ES-I3 (cell line): ENCODE results near the gene SHE.

Experiments used
- H3K36me3 ChIP-seq: 2 replicates; pipeline ENCODE4 v1.6.1; 2013; ENCODE audit warnings: mild to moderate bottlenecking, low read length, control low read depth, moderate library complexity; ENCODE audit not compliant: insufficient read depth
- H3K4me1 ChIP-seq: 2 replicates; pipeline ENCODE4 v1.6.1; 2013; ENCODE audit warnings: mild to moderate bottlenecking, control low read depth, low read length; ENCODE audit not compliant: insufficient read depth
- H3K9ac ChIP-seq: 2 replicates; pipeline ENCODE4 v1.6.1; 2013; ENCODE audit warnings: low read depth, mild to moderate bottlenecking, low read length, moderate library complexity
- H3K9me3 ChIP-seq: 2 replicates; pipeline ENCODE4 v1.6.1; 2013; ENCODE audit warnings: mild to moderate bottlenecking, low read length, moderate library complexity; ENCODE audit not compliant: control insufficient read depth, insufficient read depth

SHE gene

DNA sequence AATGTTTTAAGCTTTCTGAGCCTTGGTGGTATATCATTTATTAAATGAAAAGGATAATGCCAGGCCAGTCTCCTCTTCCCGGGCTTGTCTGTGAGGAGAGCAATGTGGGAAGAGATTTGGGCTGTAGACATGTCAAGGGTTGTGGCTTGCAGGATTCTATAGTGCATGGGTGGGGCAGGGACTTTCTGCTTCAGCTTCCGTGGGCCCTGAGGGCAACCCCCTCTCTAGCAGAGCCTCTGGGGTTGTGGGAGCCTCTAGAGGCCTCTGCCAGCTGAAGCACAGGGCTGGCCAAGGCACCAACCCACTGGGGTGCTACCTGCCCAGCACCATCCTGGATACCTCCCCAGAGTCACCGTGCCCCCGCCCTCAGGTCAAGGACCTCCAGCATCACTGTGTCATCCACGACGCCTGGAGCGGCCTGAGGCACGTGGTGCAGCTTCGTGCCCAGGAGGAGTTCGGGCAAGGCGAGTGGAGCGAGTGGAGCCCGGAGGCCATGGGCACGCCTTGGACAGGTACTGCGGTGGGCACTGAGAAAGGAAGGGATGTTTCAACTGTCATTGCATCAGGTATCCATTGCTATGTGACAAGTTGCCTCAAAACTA lies 66.5 kb downstream of the SHE start:
- Histone ChIP-seq H3K9me3 (no peaks in the 10 kb centered on the region), H3K36me3 (no peaks in the 10 kb centered on the region), H3K9ac (no peak overlapping the region), H3K4me1 (peaks cover 23% of the 10 kb centered on the region)

DNA sequence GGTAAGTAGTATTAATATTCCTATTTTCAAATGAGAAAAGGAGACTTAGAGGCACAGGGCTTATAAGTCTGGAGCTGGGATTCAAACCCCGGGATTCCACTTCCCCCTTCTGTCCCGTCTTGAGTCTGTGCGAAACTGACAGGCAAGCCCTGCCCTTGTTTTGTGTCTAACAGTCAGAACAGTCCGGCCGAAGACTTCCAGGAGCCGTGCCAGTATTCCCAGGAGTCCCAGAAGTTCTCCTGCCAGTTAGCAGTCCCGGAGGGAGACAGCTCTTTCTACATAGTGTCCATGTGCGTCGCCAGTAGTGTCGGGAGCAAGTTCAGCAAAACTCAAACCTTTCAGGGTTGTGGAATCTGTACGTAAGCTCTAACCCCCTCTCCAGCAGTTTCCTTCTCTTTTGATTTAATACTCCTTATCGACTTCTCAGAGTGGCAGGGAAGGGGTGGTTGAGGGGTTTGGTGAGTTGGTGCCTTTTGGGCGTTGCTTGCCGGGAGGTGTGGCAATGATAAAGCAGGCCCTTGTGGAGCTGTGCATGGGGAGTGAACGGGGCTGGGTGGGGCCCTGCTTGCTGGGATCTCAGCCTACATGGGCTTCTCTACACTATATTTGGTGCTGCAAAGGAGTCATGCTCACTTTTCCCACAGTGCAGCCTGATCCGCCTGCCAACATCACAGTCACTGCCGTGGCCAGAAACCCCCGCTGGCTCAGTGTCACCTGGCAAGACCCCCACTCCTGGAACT lies 67.7 kb downstream of the SHE start:
- H3K9me3 ChIP-seq, result no peaks in the 10 kb centered on the region
- H3K4me1 ChIP-seq, result peaks cover 35% of the 10 kb centered on the region
- no peak overlapping the region for H3K9ac ChIP-seq
- no peaks in the 10 kb centered on the region for H3K36me3 ChIP-seq

DNA sequence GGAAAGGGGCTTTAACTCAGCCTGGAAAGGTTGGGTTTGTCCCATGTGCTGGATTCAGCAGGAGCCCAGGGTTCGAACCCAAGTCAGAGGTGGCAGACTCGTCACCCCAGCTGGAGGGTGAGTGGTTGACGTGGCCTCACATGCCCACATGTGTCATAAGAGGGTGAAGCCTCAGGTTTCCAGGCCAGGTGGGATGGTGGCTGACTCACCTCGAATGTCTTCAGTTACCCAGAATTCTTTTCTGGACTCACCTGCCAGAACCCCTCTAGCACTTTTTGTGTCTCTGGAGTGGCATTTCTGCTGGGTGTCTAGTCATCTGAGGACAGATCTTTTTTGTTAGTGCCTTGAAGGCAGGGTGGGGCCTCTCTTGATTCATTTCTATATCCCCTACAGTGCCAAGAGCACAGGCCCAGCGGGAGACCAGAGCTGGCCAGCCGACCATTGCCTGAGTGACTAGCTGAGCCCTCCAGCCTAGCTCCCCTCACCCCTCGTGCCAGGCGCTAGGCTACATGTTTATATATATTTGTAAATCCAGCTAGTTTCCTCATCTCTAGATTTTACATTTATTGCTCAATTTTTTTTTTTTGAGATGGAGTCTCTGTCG lies 68.9 kb downstream of the SHE start:
- H3K4me1 ChIP-seq, result peaks cover 37% of the 10 kb centered on the region
- no peak overlapping the region for H3K9ac ChIP-seq
- H3K9me3 ChIP-seq, result no peaks in the 10 kb centered on the region
- no peaks in the 10 kb centered on the region for H3K36me3 ChIP-seq

DNA sequence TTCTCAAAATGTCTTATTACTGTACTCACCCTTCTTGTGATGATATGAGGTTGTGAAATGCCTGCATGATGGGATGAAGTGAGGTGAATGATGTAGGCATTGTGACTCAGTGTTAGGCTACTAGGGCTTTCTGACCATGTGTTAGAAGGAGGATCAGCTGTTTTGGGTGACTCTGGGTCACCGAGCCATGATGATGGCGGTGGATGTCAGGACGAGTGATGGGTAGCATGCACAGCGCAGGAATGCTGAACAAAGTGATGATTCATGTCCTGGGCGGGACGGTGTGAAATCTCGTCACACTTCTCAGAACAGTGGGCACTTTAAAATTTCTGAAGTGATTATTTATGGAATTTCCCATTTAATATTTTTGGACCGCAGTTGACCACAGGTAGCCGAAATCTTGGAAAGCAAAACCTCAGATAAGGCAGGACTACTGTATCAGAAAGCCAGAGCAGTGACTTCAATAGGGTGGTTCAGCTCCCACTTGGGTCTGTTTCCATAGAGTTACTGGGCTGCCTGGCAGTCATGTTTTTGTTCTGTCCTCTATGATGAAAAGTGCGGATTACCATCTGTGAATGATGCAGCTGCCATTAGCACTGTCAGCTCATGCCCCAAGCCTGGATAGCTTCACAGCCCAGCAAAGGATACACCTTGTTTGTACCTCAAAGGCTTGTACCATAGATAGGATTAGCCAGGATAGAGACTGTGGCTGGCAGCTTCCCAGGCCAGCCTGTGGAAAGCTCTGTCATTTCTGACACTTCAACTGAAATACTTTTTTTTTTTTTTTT lies 70.4 kb downstream of the SHE start:
- Histone ChIP-seq H3K36me3 (no peaks in the 10 kb centered on the region), H3K9ac (no peak overlapping the region), H3K4me1 (peaks cover 37% of the 10 kb centered on the region), H3K9me3 (no peaks in the 10 kb centered on the region)

GRCh38 chr1:154430903-154431302 lies 71.3 kb downstream of the SHE start:
- no peaks in the 10 kb centered on the region for H3K9me3 ChIP-seq
- H3K9ac ChIP-seq, result no peak overlapping the region
- H3K4me1 ChIP-seq, result peaks cover 37% of the 10 kb centered on the region
- no peaks in the 10 kb centered on the region for H3K36me3 ChIP-seq

DNA sequence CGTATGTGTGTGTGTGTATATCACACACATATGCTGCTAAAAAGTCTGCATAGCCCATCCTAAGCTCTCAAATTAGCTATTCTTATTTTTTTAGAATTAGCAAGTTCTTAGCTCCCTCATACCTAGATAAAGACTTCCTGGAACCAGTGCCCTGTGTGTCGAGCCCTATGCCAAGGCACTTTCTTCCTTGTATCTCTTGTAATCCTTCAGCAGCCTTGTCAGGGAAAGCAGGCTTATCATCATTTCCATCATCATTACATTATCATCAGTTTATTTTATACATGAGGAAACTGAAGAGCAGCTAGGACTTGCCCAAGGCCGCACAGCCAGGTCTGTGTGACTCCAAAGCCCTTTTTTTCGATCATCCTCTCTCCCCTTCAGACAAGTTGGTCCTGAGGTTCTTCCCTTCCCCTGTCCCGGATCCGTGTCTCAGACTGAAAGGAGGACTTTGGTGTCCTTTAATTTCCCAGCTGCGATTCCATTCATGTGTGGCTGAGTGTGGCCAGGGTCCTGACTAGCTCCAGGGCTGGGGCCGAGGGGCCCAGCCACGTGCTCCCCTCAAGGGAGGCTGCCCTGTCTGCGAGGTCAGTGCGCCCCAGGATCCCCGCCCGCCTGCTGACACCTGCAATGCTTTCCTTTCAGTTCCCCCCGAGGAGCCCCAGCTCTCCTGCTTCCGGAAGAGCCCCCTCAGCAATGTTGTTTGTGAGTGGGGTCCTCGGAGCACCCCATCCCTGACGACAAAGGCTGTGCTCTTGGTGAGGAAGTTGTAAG lies 72.2 kb downstream of the SHE start:
- peaks cover 37% of the 10 kb centered on the region for H3K4me1 ChIP-seq
- H3K9me3 ChIP-seq, result no peaks in the 10 kb centered on the region
- H3K9ac ChIP-seq, result no peak overlapping the region
- H3K36me3 ChIP-seq, result no peaks in the 10 kb centered on the region
